Aorta (tissue), 5 donors: Measurements from ENCODE around the gene SNED1. TPM values are rescaled to one million over a fixed set of nuclear protein-coding genes. Genes with fewer than 3 reads are reported as not detected.

Experiments
- ATAC-seq: fragments of 200-7000 bp; cut with Tn5 transposase; one replicate; pipeline ENCODE4 v1.9.1; 2022; ENCODE audit warnings: moderate library complexity; ENCODE audit not compliant: low FRiP score
- DNase-seq, 2 donors: peaks; one replicate each; pipeline ENCODE4 v3.0.0-alpha.2; 2020
- H3K27ac ChIP-seq, 2 donors: one replicate each; pipeline ENCODE4 v1.5.1; 2013; ENCODE audit warnings: low read length in 2 of 2, mild to moderate bottlenecking in 2 of 2, moderate library complexity in 2 of 2, control low read depth in 1 of 2, inconsistent platforms in 1 of 2, low read depth in 1 of 2
- H3K27me3 ChIP-seq, 2 donors: one replicate each; pipeline ENCODE4 v1.6.1; 2013; ENCODE audit warnings: control low read depth in 1 of 2, low read length in 1 of 2, mild to moderate bottlenecking in 1 of 2, moderate library complexity in 1 of 2; ENCODE audit not compliant: insufficient read depth in 2 of 2, control insufficient read depth in 1 of 2
- H3K36me3 ChIP-seq, 2 donors: one replicate each; pipeline ENCODE4 v1.6.1; 2013; ENCODE audit warnings: control low read depth in 1 of 2, low read length in 1 of 2, mild to moderate bottlenecking in 1 of 2; ENCODE audit not compliant: insufficient read depth in 2 of 2, control insufficient read depth in 1 of 2
- H3K4me1 ChIP-seq, 2 donors: one replicate each; pipeline ENCODE4 v1.6.1; 2013; ENCODE audit warnings: low read length in 2 of 2, control low read depth in 1 of 2, mild to moderate bottlenecking in 1 of 2, moderate library complexity in 1 of 2; ENCODE audit not compliant: insufficient read depth in 2 of 2, control insufficient read depth in 1 of 2
- H3K4me3 ChIP-seq, 2 donors: one replicate each; pipeline ENCODE4 v1.5.1; 2013; ENCODE audit warnings: low read length in 2 of 2, control low read depth in 1 of 2, mild to moderate bottlenecking in 1 of 2
- H3K9me3 ChIP-seq: one replicate; pipeline ENCODE4 v1.6.1; 2013; ENCODE audit warnings: mild to moderate bottlenecking, low read length; ENCODE audit not compliant: control insufficient read depth
- WGBS, 2 donors: extraction: QIAGEN DNeasy Blood & Tissue Kit; methylation state at CpG; one replicate each; pipeline ENCODE4 v1.1.7; 2013; 5-methylcytosine and 5-hydroxymethylcytosine counted together
- intact Hi-C, 2 donors: fragments of 100-400 bp; cut with DNase I; formaldehyde crosslinking; loops; one replicate each; pipeline versions ENCODE4 v1.14.2 to v1.15.0; 2022
- polyA plus RNA-seq, 2 donors: library from polyadenylated mRNA; stranded (reverse); fragments of 200-250 nt; gene quantifications; one replicate each; pipeline ENCODE4 v1.2.3, GENCODE V29; 2013
- total RNA-seq, 2 donors: library from RNA; stranded (reverse); fragmentation: NEBNext Ultra II Directional; extraction: Animal tissue kit (Norgen Biotek cat#: 25700); gene quantifications; one replicate each; pipeline ENCODE4 v1.2.1, GENCODE V29; 2021
- donor health status: healthy with polysubstance abuse.
- donor health status: Bipolar disorder and iron deficiency.
- donor health status: DM: no; HTN: no; CAD: no.
- donor health status: DM: no; HTN: no; CAD: no.
- donor health status: DM: yes; HTN: yes; CAD: no.

Gene SNED1
- total and polyA plus RNA-seq, 4 donors, result 5.9 to 149 (median 67.4) TPM

GRCh38 chr2:241114836-241115235, 116.4 kb downstream of the SNED1 start:
- no peak overlapping the region for H3K4me3 ChIP-seq
- no peaks in the 10 kb centered on the region for H3K4me1 ChIP-seq
- 94 to 95% methylated on average over 11 of the region's 11 CpGs for WGBS, 2 donors
- no peaks in the 10 kb centered on the region for H3K27me3 ChIP-seq
- H3K27ac ChIP-seq, result no peak overlapping the region
- DNase-seq (no peak), ATAC-seq (no peak)
- intact Hi-C loops, result no loop called here
- H3K36me3 ChIP-seq, result no peaks in the 10 kb centered on the region
- H3K9me3 ChIP-seq, result no peaks in the 10 kb centered on the region

GRCh38 chr2:241115361-241115760, 116.9 kb downstream of the SNED1 start:
- DNase-seq, result no peak
- intact Hi-C loops, result no loop called here
- no peak overlapping the region for H3K4me3 ChIP-seq
- no peaks in the 10 kb centered on the region for H3K4me1 ChIP-seq
- no peak for ATAC-seq
- no peaks in the 10 kb centered on the region for H3K27me3 ChIP-seq
- no peaks in the 10 kb centered on the region for H3K36me3 ChIP-seq
- H3K9me3 ChIP-seq, result no peaks in the 10 kb centered on the region
- no peak overlapping the region for H3K27ac ChIP-seq
- 89 to 98% methylated on average over 8 of the region's 8 CpGs for WGBS, 2 donors

GRCh38 chr2:241116606-241117560, 118.5 kb downstream of the SNED1 start:
- H3K4me3 ChIP-seq, result no peak overlapping the region
- no peaks in the 10 kb centered on the region for H3K4me1 ChIP-seq
- no peak overlapping the region for H3K27ac ChIP-seq
- H3K36me3 ChIP-seq, result no peaks in the 10 kb centered on the region
- intact Hi-C loops, result no loop called here
- WGBS, 2 donors, result 93 to 95% methylated on average over 32 of the region's 32 CpGs
- DNase-seq (peak in 1 of 2 donors; percentile 51), ATAC-seq (no peak)
- H3K27me3 ChIP-seq, result no peaks in the 10 kb centered on the region
- no peaks in the 10 kb centered on the region for H3K9me3 ChIP-seq

- ATAC-seq (no peak), DNase-seq (no peak)
- Histone ChIP-seq H3K36me3 (no peaks in the 10 kb centered on the region), H3K4me1 (no peaks in the 10 kb centered on the region), H3K9me3 (no peaks in the 10 kb centered on the region), H3K4me3 (no peak overlapping the region), H3K27ac (no peak overlapping the region), H3K27me3 (no peaks in the 10 kb centered on the region)
- intact Hi-C loops, result no loop called here
- 92% methylated on average over 24 of the region's 24 CpGs for WGBS, 2 donors
Observed at GRCh38 chr2:241118737-241119505, 120.5 kb downstream of the SNED1 start.

- ATAC-seq, result no peak
- Histone ChIP-seq H3K4me1 (no peaks in the 10 kb centered on the region), H3K4me3 (no peak overlapping the region), H3K27me3 (no peaks in the 10 kb centered on the region), H3K9me3 (no peaks in the 10 kb centered on the region), H3K27ac (no peak overlapping the region), H3K36me3 (no peaks in the 10 kb centered on the region)
- intact Hi-C loops, result no loop called here
- DNase-seq, result no peak
- WGBS, 2 donors, result 97 to 98% methylated on average over 2 of the region's 2 CpGs
Observed at GRCh38 chr2:241120440-241120839, 122.0 kb downstream of the SNED1 start.

- intact Hi-C loops, result no loop called here
- H3K4me1 ChIP-seq, result no peaks in the 10 kb centered on the region
- H3K9me3 ChIP-seq, result no peaks in the 10 kb centered on the region
- H3K36me3 ChIP-seq, result no peaks in the 10 kb centered on the region
- no peak overlapping the region for H3K4me3 ChIP-seq
- no peaks in the 10 kb centered on the region for H3K27me3 ChIP-seq
- H3K27ac ChIP-seq, result no peak overlapping the region
- ATAC-seq (no peak), DNase-seq (no peak)
- WGBS, 2 donors, result 95% methylated on average over 5 of the region's 5 CpGs
Observed at GRCh38 chr2:241121008-241121407, 122.6 kb downstream of the SNED1 start.

- WGBS, 2 donors, result 96 to 97% methylated on average over 19 of the region's 19 CpGs
- no peak for DNase-seq
- Histone ChIP-seq H3K4me1 (no peaks in the 10 kb centered on the region), H3K27me3 (no peaks in the 10 kb centered on the region), H3K27ac (no peak overlapping the region), H3K4me3 (no peak overlapping the region), H3K36me3 (no peaks in the 10 kb centered on the region), H3K9me3 (no peaks in the 10 kb centered on the region)
- intact Hi-C loops, result no loop called here
- ATAC-seq, result no peak
Observed at GRCh38 chr2:241122376-241123002, 124.1 kb downstream of the SNED1 start.

- intact Hi-C loops, result no loop called here
- WGBS, 2 donors, result 76 to 88% methylated on average over 16 of the region's 16 CpGs
Observed at GRCh38 chr2:241123816-241124536, 125.6 kb downstream of the SNED1 start.

More at GRCh38 chr2:241123816-241124536, 125.6 kb downstream of the SNED1 start:
- ATAC-seq, result no peak
- Histone ChIP-seq H3K9me3 (no peaks in the 10 kb centered on the region), H3K36me3 (no peaks in the 10 kb centered on the region), H3K27me3 (no peaks in the 10 kb centered on the region), H3K4me3 (no peak overlapping the region), H3K4me1 (no peaks in the 10 kb centered on the region), H3K27ac (no peak overlapping the region)
- peak in 1 of 2 donors; percentile 58 for DNase-seq
